ENCODE data around the gene NFILZ. TPM values are rescaled to one million over a fixed set of nuclear protein-coding genes. Genes with fewer than 3 reads are reported as not detected.
A peak's percentile ranks its signal among the peaks of the same experiment; 100 is the strongest.

The NFILZ gene
- total RNA-seq, 1 donor: not detected

- no peak overlapping the region for H3K27ac ChIP-seq (ENCODE audit: low read depth, low read length)
- H4K20me1 ChIP-seq (ENCODE audit: insufficient read depth, low read length): no peaks in the 10 kb centered on the region
- peak; percentile 91 for DNase-seq (ENCODE audit: insufficient read length, low spot score, missing footprints)
- H3K9me3 ChIP-seq (ENCODE audit: low read depth, low read length): no peaks in the 10 kb centered on the region
- peak; percentile 85 for TF ChIP-seq CTCF (IDR thresholded peaks at IDR 0.05; ENCODE audit: extremely low read depth, low read depth, low read length)
- no peaks in the 10 kb centered on the region for H3K36me3 ChIP-seq (ENCODE audit: insufficient read depth, low read length)
- no peaks in the 10 kb centered on the region for H3K4me1 ChIP-seq (ENCODE audit: insufficient read depth, low read length)
- peak overlapping the region; percentile 62 for H2AFZ ChIP-seq (ENCODE audit: low read length)
- H3K4me3 ChIP-seq (ENCODE audit: insufficient read depth, low read length): peak overlapping the region; percentile 37
- peaks cover 4% of the 10 kb centered on the region for H3K27me3 ChIP-seq (ENCODE audit: insufficient read depth, low read length)
- H3K79me2 ChIP-seq (ENCODE audit: insufficient read depth, low read length): no peaks in the 10 kb centered on the region
- peak overlapping the region; percentile 74 for H3K4me2 ChIP-seq (ENCODE audit: insufficient read depth, low read length)
Observed at GRCh38 chr19:8654591-8655339, 24.3 kb downstream of the NFILZ start.

GRCh38 chr19:8655340-8655709 is 24.9 kb downstream of the NFILZ start:
- no peak for TF ChIP-seq CTCF (IDR thresholded peaks at IDR 0.05; ENCODE audit: extremely low read depth, low read depth, low read length)
- H3K4me2 ChIP-seq (ENCODE audit: insufficient read depth, low read length): no peak overlapping the region
- no peaks in the 10 kb centered on the region for H3K79me2 ChIP-seq (ENCODE audit: insufficient read depth, low read length)
- H3K4me3 ChIP-seq (ENCODE audit: insufficient read depth, low read length): no peak overlapping the region
- H3K9me3 ChIP-seq (ENCODE audit: low read depth, low read length): no peaks in the 10 kb centered on the region
- H3K4me1 ChIP-seq (ENCODE audit: insufficient read depth, low read length): no peaks in the 10 kb centered on the region
- no peaks in the 10 kb centered on the region for H3K36me3 ChIP-seq (ENCODE audit: insufficient read depth, low read length)
- DNase-seq (ENCODE audit: insufficient read length, low spot score, missing footprints): no peak
- H3K27me3 ChIP-seq (ENCODE audit: insufficient read depth, low read length): peaks cover 4% of the 10 kb centered on the region
- H3K27ac ChIP-seq (ENCODE audit: low read depth, low read length): no peak overlapping the region
- no peaks in the 10 kb centered on the region for H4K20me1 ChIP-seq (ENCODE audit: insufficient read depth, low read length)
- H2AFZ ChIP-seq (ENCODE audit: low read length): no peak overlapping the region

GRCh38 chr19:8657869-8658268 is 27.4 kb downstream of the NFILZ start:
- DNase-seq (ENCODE audit: insufficient read length, low spot score, missing footprints): no peak
- Histone ChIP-seq H3K4me1 (ENCODE audit: insufficient read depth, low read length) (no peaks in the 10 kb centered on the region), H3K36me3 (ENCODE audit: insufficient read depth, low read length) (no peaks in the 10 kb centered on the region), H3K4me2 (ENCODE audit: insufficient read depth, low read length) (no peak overlapping the region), H3K27ac (ENCODE audit: low read depth, low read length) (no peak overlapping the region), H2AFZ (ENCODE audit: low read length) (no peak overlapping the region), H3K9me3 (ENCODE audit: low read depth, low read length) (no peaks in the 10 kb centered on the region), H3K4me3 (ENCODE audit: insufficient read depth, low read length) (no peak overlapping the region), H3K27me3 (ENCODE audit: insufficient read depth, low read length) (no peaks in the 10 kb centered on the region), H3K79me2 (ENCODE audit: insufficient read depth, low read length) (no peaks in the 10 kb centered on the region), H4K20me1 (ENCODE audit: insufficient read depth, low read length) (no peaks in the 10 kb centered on the region)
- no peak for TF ChIP-seq CTCF (IDR thresholded peaks at IDR 0.05; ENCODE audit: extremely low read depth, low read depth, low read length)

GRCh38 chr19:8659905-8660304 is 29.5 kb downstream of the NFILZ start:
- Histone ChIP-seq H3K9me3 (ENCODE audit: low read depth, low read length) (no peaks in the 10 kb centered on the region), H4K20me1 (ENCODE audit: insufficient read depth, low read length) (no peaks in the 10 kb centered on the region), H3K27ac (ENCODE audit: low read depth, low read length) (no peak overlapping the region), H3K79me2 (ENCODE audit: insufficient read depth, low read length) (no peaks in the 10 kb centered on the region), H3K4me2 (ENCODE audit: insufficient read depth, low read length) (no peak overlapping the region), H3K4me3 (ENCODE audit: insufficient read depth, low read length) (no peak overlapping the region), H3K4me1 (ENCODE audit: insufficient read depth, low read length) (no peaks in the 10 kb centered on the region), H2AFZ (ENCODE audit: low read length) (no peak overlapping the region), H3K36me3 (ENCODE audit: insufficient read depth, low read length) (no peaks in the 10 kb centered on the region), H3K27me3 (ENCODE audit: insufficient read depth, low read length) (no peaks in the 10 kb centered on the region)
- TF ChIP-seq CTCF (IDR thresholded peaks at IDR 0.05; ENCODE audit: extremely low read depth, low read depth, low read length): no peak
- DNase-seq (ENCODE audit: insufficient read length, low spot score, missing footprints): no peak

All from osteoblast (primary cell).